Measurements from ENCODE around the gene FOXL3. TPM values are rescaled to one million over a fixed set of nuclear protein-coding genes. Genes with fewer than 3 reads are reported as not detected.

The FOXL3 gene
- total RNA-seq, 1 donor from 2014 or later = not detected

Other genes starting within 250 kb of the FOXL3 start
- gene FAM20C, start 97.6 kb upstream of the FOXL3 start, total RNA-seq = 30.2 TPM
- gene PDGFA, start 229.7 kb downstream of the FOXL3 start, total RNA-seq = 38.9 TPM